ENCODE measurements around the gene PALLD.

Gene PALLD

DNA sequence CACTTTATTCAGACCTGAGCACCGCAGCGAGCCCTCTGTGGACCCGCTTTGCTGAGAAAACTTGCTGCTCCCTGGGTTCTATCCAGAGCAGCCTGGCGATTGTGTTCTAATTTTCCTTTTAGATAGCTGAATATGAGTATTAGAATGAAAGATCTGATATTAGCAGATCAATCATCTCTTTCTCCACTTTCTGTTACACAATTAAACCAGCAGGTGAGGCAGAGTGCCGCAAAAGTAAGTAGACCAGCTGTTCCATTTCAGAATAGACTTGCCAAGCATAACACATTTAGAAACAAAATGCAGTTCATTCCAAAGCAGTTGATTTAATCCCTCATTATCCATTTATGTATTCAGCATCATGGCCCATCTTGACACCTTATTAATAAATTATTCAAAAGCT, 58.6 kb downstream of the PALLD start:
- Histone ChIP-seq H3K4me1 (ENCODE audit: control insufficient read depth, insufficient read depth, low read length) (peaks cover 2% of the 10 kb centered on the region; the same call in 1 of the 2 replicates), H3K4me3 (ENCODE audit: low read depth, low read length) (no peak overlapping the region), H3K27ac (ENCODE audit: extremely low read depth, low read depth, low read length) (no peak overlapping the region), H3K36me3 (ENCODE audit: control insufficient read depth in 2 of 2, insufficient read depth in 1 of 2, low read length in 2 of 2) (no peaks in the 10 kb centered on the region), H3K9me3 (ENCODE audit: control insufficient read depth, insufficient read depth, low read depth, low read length) (no peaks in the 10 kb centered on the region)
- CTCF ChIA-PET, result no interaction called here
- POLR2A ChIA-PET, result no interaction called here
- TF ChIP-seq, protein P1, sequence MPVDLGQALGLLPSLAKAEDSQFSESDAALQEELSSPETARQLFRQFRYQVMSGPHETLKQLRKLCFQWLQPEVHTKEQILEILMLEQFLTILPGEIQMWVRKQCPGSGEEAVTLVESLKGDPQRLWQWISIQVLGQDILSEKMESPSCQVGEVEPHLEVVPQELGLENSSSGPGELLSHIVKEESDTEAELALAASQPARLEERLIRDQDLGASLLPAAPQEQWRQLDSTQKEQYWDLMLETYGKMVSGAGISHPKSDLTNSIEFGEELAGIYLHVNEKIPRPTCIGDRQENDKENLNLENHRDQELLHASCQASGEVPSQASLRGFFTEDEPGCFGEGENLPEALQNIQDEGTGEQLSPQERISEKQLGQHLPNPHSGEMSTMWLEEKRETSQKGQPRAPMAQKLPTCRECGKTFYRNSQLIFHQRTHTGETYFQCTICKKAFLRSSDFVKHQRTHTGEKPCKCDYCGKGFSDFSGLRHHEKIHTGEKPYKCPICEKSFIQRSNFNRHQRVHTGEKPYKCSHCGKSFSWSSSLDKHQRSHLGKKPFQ (tag by site-specific recombination; IDR thresholded peaks at IDR 0.05), result no peak
- TF ChIP-seq IKZF3 (tag by site-specific recombination; IDR thresholded peaks at IDR 0.05), result no peak
- no peak for TF ChIP-seq PRDM1 (tag by site-specific recombination; IDR thresholded peaks at IDR 0.05)
- no peak for TF ChIP-seq ZNF394 (tag by site-specific recombination; IDR thresholded peaks at IDR 0.05; ENCODE audit: borderline replicate concordance)
- no peak for TF ChIP-seq ZNF274 (IDR thresholded peaks at IDR 0.05; ENCODE audit: low read length)
- TF ChIP-seq ZNF274 (tag by site-specific recombination; IDR thresholded peaks at IDR 0.05; ENCODE audit: borderline replicate concordance), result no peak
- no peak for TF ChIP-seq SP3 (tag by site-specific recombination; IDR thresholded peaks at IDR 0.05)
- TF ChIP-seq ZNF473 (tag by site-specific recombination; IDR thresholded peaks at IDR 0.05), result no peak
- TF ChIP-seq ZNF670 (tag by site-specific recombination; IDR thresholded peaks at IDR 0.05; ENCODE audit: low read depth), result no peak
- TF ChIP-seq, protein P2, sequence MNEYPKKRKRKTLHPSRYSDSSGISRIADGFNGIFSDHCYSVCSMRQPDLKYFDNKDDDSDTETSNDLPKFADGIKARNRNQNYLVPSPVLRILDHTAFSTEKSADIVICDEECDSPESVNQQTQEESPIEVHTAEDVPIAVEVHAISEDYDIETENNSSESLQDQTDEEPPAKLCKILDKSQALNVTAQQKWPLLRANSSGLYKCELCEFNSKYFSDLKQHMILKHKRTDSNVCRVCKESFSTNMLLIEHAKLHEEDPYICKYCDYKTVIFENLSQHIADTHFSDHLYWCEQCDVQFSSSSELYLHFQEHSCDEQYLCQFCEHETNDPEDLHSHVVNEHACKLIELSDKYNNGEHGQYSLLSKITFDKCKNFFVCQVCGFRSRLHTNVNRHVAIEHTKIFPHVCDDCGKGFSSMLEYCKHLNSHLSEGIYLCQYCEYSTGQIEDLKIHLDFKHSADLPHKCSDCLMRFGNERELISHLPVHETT (tag by site-specific recombination; IDR thresholded peaks at IDR 0.05), result no peak
- TF ChIP-seq ZNF510 (tag by site-specific recombination; IDR thresholded peaks at IDR 0.05; ENCODE audit: insufficient replicate concordance), result no peak
- TF ChIP-seq ZNF548 (tag by site-specific recombination; IDR thresholded peaks at IDR 0.05), result no peak
- TF ChIP-seq ZNF138 (tag by site-specific recombination; IDR thresholded peaks at IDR 0.05; ENCODE audit: borderline replicate concordance), result no peak
- TF ChIP-seq, protein P3, sequence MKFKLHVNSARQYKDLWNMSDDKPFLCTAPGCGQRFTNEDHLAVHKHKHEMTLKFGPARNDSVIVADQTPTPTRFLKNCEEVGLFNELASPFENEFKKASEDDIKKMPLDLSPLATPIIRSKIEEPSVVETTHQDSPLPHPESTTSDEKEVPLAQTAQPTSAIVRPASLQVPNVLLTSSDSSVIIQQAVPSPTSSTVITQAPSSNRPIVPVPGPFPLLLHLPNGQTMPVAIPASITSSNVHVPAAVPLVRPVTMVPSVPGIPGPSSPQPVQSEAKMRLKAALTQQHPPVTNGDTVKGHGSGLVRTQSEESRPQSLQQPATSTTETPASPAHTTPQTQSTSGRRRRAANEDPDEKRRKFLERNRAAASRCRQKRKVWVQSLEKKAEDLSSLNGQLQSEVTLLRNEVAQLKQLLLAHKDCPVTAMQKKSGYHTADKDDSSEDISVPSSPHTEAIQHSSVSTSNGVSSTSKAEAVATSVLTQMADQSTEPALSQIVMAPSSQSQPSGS (tag by site-specific recombination; IDR thresholded peaks at IDR 0.05; ENCODE audit: low read depth), result no peak
- no peak for TF ChIP-seq ZXDB (tag by site-specific recombination; IDR thresholded peaks at IDR 0.05)
- TF ChIP-seq BCL11A (tag by site-specific recombination; IDR thresholded peaks at IDR 0.05; ENCODE audit: low read depth), result no peak
- TF ChIP-seq ZNF501 (tag by site-specific recombination; IDR thresholded peaks at IDR 0.05), result no peak
- TF ChIP-seq, protein P4, sequence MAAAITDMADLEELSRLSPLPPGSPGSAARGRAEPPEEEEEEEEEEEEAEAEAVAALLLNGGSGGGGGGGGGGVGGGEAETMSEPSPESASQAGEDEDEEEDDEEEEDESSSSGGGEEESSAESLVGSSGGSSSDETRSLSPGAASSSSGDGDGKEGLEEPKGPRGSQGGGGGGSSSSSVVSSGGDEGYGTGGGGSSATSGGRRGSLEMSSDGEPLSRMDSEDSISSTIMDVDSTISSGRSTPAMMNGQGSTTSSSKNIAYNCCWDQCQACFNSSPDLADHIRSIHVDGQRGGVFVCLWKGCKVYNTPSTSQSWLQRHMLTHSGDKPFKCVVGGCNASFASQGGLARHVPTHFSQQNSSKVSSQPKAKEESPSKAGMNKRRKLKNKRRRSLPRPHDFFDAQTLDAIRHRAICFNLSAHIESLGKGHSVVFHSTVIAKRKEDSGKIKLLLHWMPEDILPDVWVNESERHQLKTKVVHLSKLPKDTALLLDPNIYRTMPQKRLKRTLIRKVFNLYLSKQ (tag by site-specific recombination; IDR thresholded peaks at IDR 0.05; ENCODE audit: borderline replicate concordance), result no peak
- no peak for TF ChIP-seq ZNF596 (tag by site-specific recombination; IDR thresholded peaks at IDR 0.05)
- TF ChIP-seq ZNF610 (tag by site-specific recombination; IDR thresholded peaks at IDR 0.05; ENCODE audit: borderline replicate concordance), result no peak

DNA sequence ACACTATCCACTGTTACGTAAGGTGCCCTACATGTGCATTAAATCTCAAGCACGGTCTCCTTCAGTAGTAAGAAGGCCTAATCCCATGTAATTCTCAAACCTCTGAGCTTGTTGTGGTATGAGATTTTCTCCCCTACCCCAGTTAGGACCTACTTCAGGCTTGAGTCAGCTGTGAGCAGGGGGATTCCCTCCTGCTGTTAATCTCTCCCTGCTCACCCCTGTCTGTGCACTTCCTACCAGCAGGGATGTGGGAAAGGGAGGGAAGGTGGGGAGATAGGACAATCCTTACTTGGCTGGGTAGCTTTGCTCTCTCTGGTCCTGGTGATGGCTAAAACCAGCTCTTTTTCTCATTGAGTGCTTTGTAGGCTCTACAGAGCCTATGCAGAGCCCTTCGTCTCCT, 60.8 kb downstream of the PALLD start:
- Histone ChIP-seq H3K27ac (ENCODE audit: extremely low read depth, low read depth, low read length) (no peak overlapping the region), H3K4me3 (ENCODE audit: low read depth, low read length) (no peak overlapping the region), H3K4me1 (ENCODE audit: control insufficient read depth, insufficient read depth, low read length) (peaks cover 20% of the 10 kb centered on the region), H3K36me3 (ENCODE audit: control insufficient read depth in 2 of 2, insufficient read depth in 1 of 2, low read length in 2 of 2) (no peaks in the 10 kb centered on the region), H3K9me3 (ENCODE audit: control insufficient read depth, insufficient read depth, low read depth, low read length) (no peaks in the 10 kb centered on the region)
- TF ChIP-seq ZIC2 (tag by site-specific recombination; IDR thresholded peaks at IDR 0.05) (peak; percentile 60), ZNF169 (tag by site-specific recombination; IDR thresholded peaks at IDR 0.05) (no peak)
- ChIA-PET POLR2A (no interaction called here), CTCF (interaction anchor here (0.6 kb wide), 1 partner anchor 91 kb away, joined by 3 read pairs; no protein-coding TSS in a partner anchor)

Data from HEK293 (cell line).